IMR-90 (cell line): ENCODE measurements around the gene AREL1. TPM values are rescaled to one million over a fixed set of nuclear protein-coding genes. Genes with fewer than 3 reads are reported as not detected.

Experiments
- ATAC-seq: fragments of 200-7000 bp; cut with Tn5 transposase; 2 replicates; pipeline ENCODE4 v1.9.1; 2020; ENCODE audit warnings: low read depth, mild to moderate bottlenecking, moderate library complexity
- BruUV-seq: library from RNA; stranded (reverse); fragments of 400-500 nt; replicated peaks from 2 replicates; lab custom pipeline; 2021; lab: Mats Ljungman, UMichigan
- CTCF ChIA-PET: fragments of 300-600 bp; formaldehyde crosslinking; extraction: SDS; loops from one replicate; lab custom pipeline; 2021; ENCODE audit warnings: antibody characterized with exemption; lab: Yijun Ruan, JAX
- POLR2A ChIA-PET: fragments of 300-600 bp; sonication (Branson Sonifier 250); formaldehyde crosslinking; loops from one replicate; lab custom pipeline; 2022; ENCODE audit warnings: antibody characterized with exemption; ENCODE audit not compliant: unreplicated experiment; lab: Charles Lee
- DNase-seq: peaks from one replicate; pipeline ENCODE4 v3.0.0; 2013
- H2AFZ ChIP-seq: replicated peaks from 2 replicates; pipeline ENCODE3; 2013; ENCODE audit warnings: low read length, mild to moderate bottlenecking; ENCODE audit not compliant: poor library complexity
- H2AK5ac ChIP-seq: 2 replicates; pipeline ENCODE4 v1.6.1; 2013; ENCODE audit warnings: low read depth, low read length, inconsistent platforms
- H2AK9ac ChIP-seq: replicated peaks from 2 replicates; pipeline ENCODE3; 2013; ENCODE audit warnings: mild to moderate bottlenecking, low read depth, low read length, moderate library complexity; ENCODE audit not compliant: poor library complexity
- H2BK120ac ChIP-seq: 2 replicates; pipeline ENCODE4 v1.6.1; 2013; ENCODE audit warnings: low read depth, low read length, inconsistent platforms
- H2BK15ac ChIP-seq: 3 replicates; pipeline ENCODE4 v1.6.1; 2013; ENCODE audit warnings: low read depth, low read length, inconsistent platforms
- H2BK20ac ChIP-seq: 2 replicates; pipeline ENCODE4 v1.6.1; 2013; ENCODE audit warnings: low read depth, mild to moderate bottlenecking, inconsistent platforms, low read length, moderate library complexity
- H2BK5ac ChIP-seq: 2 replicates; pipeline ENCODE4 v1.6.1; 2013; ENCODE audit warnings: mild to moderate bottlenecking, low read depth, low read length, inconsistent platforms; ENCODE audit not compliant: poor library complexity, severe bottlenecking
- H3K14ac ChIP-seq: replicated peaks from 2 replicates; pipeline ENCODE4 v1.6.1; 2013; ENCODE audit warnings: low read depth, low read length, inconsistent platforms
- H3K18ac ChIP-seq: 2 replicates; pipeline ENCODE4 v1.6.1; 2013; ENCODE audit warnings: low read depth, low read length, control low read depth
- H3K23ac ChIP-seq: 2 replicates; pipeline ENCODE4 v1.6.1; 2013; ENCODE audit warnings: low read depth, low read length, inconsistent platforms
- H3K27ac ChIP-seq: 2 replicates; pipeline ENCODE4 v1.5.1; 2013; ENCODE audit warnings: mild to moderate bottlenecking, control low read depth, low read length; ENCODE audit not compliant: insufficient read depth
- H3K27me3 ChIP-seq: 2 replicates; pipeline ENCODE4 v1.6.1; 2013; ENCODE audit warnings: low read length; ENCODE audit not compliant: control insufficient read depth, insufficient read depth
- H3K36me3 ChIP-seq: 2 replicates; pipeline ENCODE4 v1.6.1; 2013; ENCODE audit warnings: low read length, mixed read lengths; ENCODE audit not compliant: control insufficient read depth, insufficient read depth
- H3K4ac ChIP-seq: 2 replicates; pipeline ENCODE4 v1.6.1; 2013; ENCODE audit warnings: low read depth, low read length, inconsistent platforms
- H3K4me1 ChIP-seq: 2 replicates; pipeline ENCODE4 v1.6.1; 2013; ENCODE audit warnings: low read length, mixed read lengths; ENCODE audit not compliant: control insufficient read depth, insufficient read depth
- H3K4me2 ChIP-seq: 2 replicates; pipeline ENCODE4 v1.6.1; 2013; ENCODE audit warnings: low read depth, mild to moderate bottlenecking, control low read depth, low read length, moderate library complexity
- H3K4me3 ChIP-seq: 2 replicates; pipeline ENCODE4 v1.5.1; 2013; ENCODE audit warnings: low read depth, mild to moderate bottlenecking, control low read depth, low read length, moderate library complexity; ENCODE audit not compliant: insufficient read depth
- H3K56ac ChIP-seq: 2 replicates; pipeline ENCODE4 v1.6.1; 2013; ENCODE audit warnings: low read length, inconsistent platforms; ENCODE audit not compliant: insufficient read depth; ENCODE audit errors: extremely low read depth
- H3K79me1 ChIP-seq, 2 experiments: 2 replicates each; pipeline ENCODE4 v1.6.1; 2013; ENCODE audit warnings: low read length in 2 of 2, inconsistent platforms in 1 of 2, low read depth in 1 of 2
- H3K9ac ChIP-seq: 2 replicates; pipeline ENCODE4 v1.6.1; 2013; ENCODE audit warnings: low read depth, low read length, control low read depth
- H3K9me1 ChIP-seq: 2 replicates; pipeline ENCODE4 v1.6.1; 2013; ENCODE audit warnings: low read length, inconsistent platforms; ENCODE audit not compliant: insufficient read depth
- H3K9me3 ChIP-seq: 2 replicates; pipeline ENCODE4 v1.6.1; 2013; ENCODE audit warnings: low read length; ENCODE audit not compliant: control insufficient read depth, insufficient read depth
- H4K20me1 ChIP-seq: 2 replicates; pipeline ENCODE4 v1.6.1; 2013; ENCODE audit warnings: low read length, inconsistent platforms; ENCODE audit not compliant: insufficient read depth
- H4K5ac ChIP-seq: 2 replicates; pipeline ENCODE4 v1.6.1; 2013; ENCODE audit warnings: mild to moderate bottlenecking, low read depth, low read length, control low read depth
- H4K8ac ChIP-seq, 2 experiments: 2 replicates each; pipeline ENCODE4 v1.6.1; 2013; ENCODE audit warnings: low read depth in 2 of 2, low read length in 2 of 2, control low read depth in 1 of 2, inconsistent platforms in 1 of 2
- H4K91ac ChIP-seq: 2 replicates; pipeline ENCODE4 v1.6.1; 2013; ENCODE audit warnings: low read depth, low read length, inconsistent platforms; ENCODE audit not compliant: insufficient read depth
- BHLHE40 ChIP-seq: fragments of 150-350 bp; IDR thresholded peaks from 2 replicates; pipeline ENCODE4 v1.6.1; 2016; ENCODE audit warnings: mild to moderate bottlenecking, low read depth, low read length
- CHD1 ChIP-seq: IDR thresholded peaks from 2 replicates; pipeline ENCODE4 v1.6.1; 2012; ENCODE audit warnings: low read depth, low read length, improper control_type of control experiment
- CTCF ChIP-seq: conservative IDR thresholded peaks from 2 replicates; pipeline ENCODE4 v1.5.1; 2012; ENCODE audit warnings: mild to moderate bottlenecking, low read depth, low read length, improper control_type of control experiment
- FOS ChIP-seq: fragments of 150-350 bp; IDR thresholded peaks from 2 replicates; pipeline ENCODE4 v1.6.1; 2016; ENCODE audit warnings: low read depth, low read length
- MAFK ChIP-seq: IDR thresholded peaks from 2 replicates; pipeline ENCODE4 v1.6.1; 2012; ENCODE audit warnings: low read depth, low read length, improper control_type of control experiment
- MAZ ChIP-seq: IDR thresholded peaks from 2 replicates; pipeline ENCODE4 v1.6.1; 2012; ENCODE audit warnings: low read depth, mild to moderate bottlenecking, low read length, improper control_type of control experiment, moderate library complexity, borderline replicate concordance
- MXI1 ChIP-seq: IDR thresholded peaks from 2 replicates; pipeline ENCODE4 v1.6.1; 2012; ENCODE audit warnings: low read depth, mild to moderate bottlenecking, low read length, moderate library complexity, borderline replicate concordance
- NFE2L2 ChIP-seq: fragments of 150-350 bp; IDR thresholded peaks from 2 replicates; pipeline ENCODE4 v1.6.1; 2016; ENCODE audit warnings: low read depth, mild to moderate bottlenecking, low read length
- POLR2A ChIP-seq: IDR thresholded peaks from 2 replicates; pipeline ENCODE4 v1.6.1; 2012; ENCODE audit warnings: mild to moderate bottlenecking, low read depth, low read length
- RAD21 ChIP-seq: IDR thresholded peaks from 2 replicates; pipeline ENCODE4 v1.6.1; 2012; ENCODE audit warnings: low read length, improper control_type of control experiment
- RFX5 ChIP-seq: IDR thresholded peaks from 2 replicates; pipeline ENCODE4 v1.8.0; 2012; ENCODE audit warnings: low read depth, mild to moderate bottlenecking, low read length, moderate library complexity
- WGBS, 2 experiments: methylation state at CpG; one replicate each; pipeline versions ENCODE4 v1.1.5 to v1.1.7; 2013; ENCODE audit warnings: missing lambda C conversion rate in 2 of 2; ENCODE audit not compliant: insufficient read length in 1 of 2; ENCODE audit errors: extremely low coverage in 2 of 2; 5-methylcytosine and 5-hydroxymethylcytosine counted together
- dilution Hi-C: fragments of 300-500 bp; cut with HindIII; formaldehyde crosslinking; loops from one replicate; pipeline ENCODE4 v1.14.3; 2018; ENCODE audit warnings: low sequenced_read_pairs; ENCODE audit not compliant: unreplicated experiment
- in situ Hi-C: fragments of 300-500 bp; cut with MboI; formaldehyde crosslinking; loops from 3 replicates; pipeline ENCODE4 v1.14.3; 2019; ENCODE audit warnings: low sequenced_read_pairs, inconsistent platforms, mixed read lengths
- intact Hi-C: fragments of 100-400 bp; cut with micrococcal nuclease; formaldehyde crosslinking; loops from 2 replicates; pipeline ENCODE4 v1.10.0; 2022
- polyA plus RNA-seq, 3 experiments: library from polyadenylated mRNA; depleted of rRNA; stranded (reverse); fragments of >200 nt; gene quantifications; 2 replicates each; pipeline ENCODE4 v1.2.3, GENCODE V29; 2012; ENCODE audit warnings: low replicate concordance in 1 of 3
- total RNA-seq: library from RNA; depleted of rRNA; stranded (reverse); fragments of >200 nt; gene quantifications from 2 replicates; pipeline ENCODE4 v1.2.3, GENCODE V29; 2012
- TF ChIP-seq, protein P1 (sequence below): fragments of 150-350 bp; IDR thresholded peaks from 2 replicates; pipeline ENCODE4 v1.6.1; 2016; ENCODE audit warnings: low read depth, mild to moderate bottlenecking, low read length, moderate library complexity, borderline replicate concordance

The AREL1 gene
- total and polyA plus RNA-seq, 2 of the 4 experiments (the other 2 are of a cell fraction), result 30.0 to 39.3 TPM

- H2BK20ac ChIP-seq, result no peak overlapping the region
- H3K9me1 ChIP-seq, result no peaks in the 10 kb centered on the region; the same call in 1 of the 2 replicates
- no peak overlapping the region for H2AK5ac ChIP-seq
- no peak overlapping the region for H3K27ac ChIP-seq
- in situ Hi-C loops (no loop called here), dilution Hi-C loops (no loop called here), intact Hi-C loops (no loop called here)
- H2BK120ac ChIP-seq, result no peak overlapping the region
- BruUV-seq, result no TSS peak
- no peak overlapping the region for H4K91ac ChIP-seq
- DNase-seq (no peak), ATAC-seq (no peak)
- no peak for TF ChIP-seq CHD1
- TF ChIP-seq RAD21, result no peak
- TF ChIP-seq POLR2A, result no peak
- no peak for TF ChIP-seq BHLHE40
- no peak for TF ChIP-seq MXI1
- TF ChIP-seq MAZ, result no peak
- TF ChIP-seq, protein P1, sequence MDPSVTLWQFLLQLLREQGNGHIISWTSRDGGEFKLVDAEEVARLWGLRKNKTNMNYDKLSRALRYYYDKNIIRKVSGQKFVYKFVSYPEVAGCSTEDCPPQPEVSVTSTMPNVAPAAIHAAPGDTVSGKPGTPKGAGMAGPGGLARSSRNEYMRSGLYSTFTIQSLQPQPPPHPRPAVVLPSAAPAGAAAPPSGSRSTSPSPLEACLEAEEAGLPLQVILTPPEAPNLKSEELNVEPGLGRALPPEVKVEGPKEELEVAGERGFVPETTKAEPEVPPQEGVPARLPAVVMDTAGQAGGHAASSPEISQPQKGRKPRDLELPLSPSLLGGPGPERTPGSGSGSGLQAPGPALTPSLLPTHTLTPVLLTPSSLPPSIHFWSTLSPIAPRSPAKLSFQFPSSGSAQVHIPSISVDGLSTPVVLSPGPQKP, result no peak
- no peak for TF ChIP-seq CTCF
- TF ChIP-seq NFE2L2, result no peak
- TF ChIP-seq FOS, result no peak
- TF ChIP-seq MAFK, result no peak
- no peak for TF ChIP-seq RFX5
- H2BK5ac ChIP-seq, result no peak overlapping the region
- no peaks in the 10 kb centered on the region for H3K79me1 ChIP-seq
- no peak overlapping the region for H2AK9ac ChIP-seq
- no peaks in the 10 kb centered on the region for H3K9me3 ChIP-seq
- H4K5ac ChIP-seq, result no peak overlapping the region
- no peak overlapping the region for H3K4me3 ChIP-seq
- whole genome bisulfite sequencing, 2 experiments, result 89% methylated on average over 3 of the region's 7 CpGs; no CpG with 5 or more reads in 1 of the 2 experiments
- H2AFZ ChIP-seq, result no peak overlapping the region
- H3K14ac ChIP-seq, result no peak overlapping the region
- H3K23ac ChIP-seq, result no peak overlapping the region
- POLR2A ChIA-PET, result no interaction called here
- no peaks in the 10 kb centered on the region for H3K27me3 ChIP-seq
- no peaks in the 10 kb centered on the region for H3K36me3 ChIP-seq
- H4K20me1 ChIP-seq, result no peaks in the 10 kb centered on the region
- no peak overlapping the region for H3K18ac ChIP-seq
- H3K9ac ChIP-seq, result no peak overlapping the region
- no peak overlapping the region for H4K8ac ChIP-seq
- H2BK15ac ChIP-seq, result no peak overlapping the region
- no peak overlapping the region for H3K56ac ChIP-seq
- peaks cover 25% of the 10 kb centered on the region for H3K4me1 ChIP-seq
- no peak overlapping the region for H3K4ac ChIP-seq
- CTCF ChIA-PET, result no interaction called here
- no peak overlapping the region for H3K4me2 ChIP-seq
Measured at GRCh38 chr14:74638066-74638465, 74.8 kb downstream of the AREL1 start.
